B cell (primary cell): ENCODE results near the gene KIRREL3. TPM values are rescaled to one million over a fixed set of nuclear protein-coding genes. Genes with fewer than 3 reads are reported as not detected.

ENCODE experiments used
- ATAC-seq: fragments of 200-7000 bp; cut with Tn5 transposase; one replicate; pipeline ENCODE4 v1.10.0; 2021; ENCODE audit warnings: low read depth, mild to moderate bottlenecking, moderate number of reproducible peaks, moderate library complexity
- CTCF ChIA-PET: fragments of 350-600 bp; sonication (Branson Sonifier 250); formaldehyde crosslinking; loops from one replicate; lab custom pipeline; 2021; ENCODE audit warnings: antibody characterized with exemption, inconsistent platforms; lab: Charles Lee
- POLR2A ChIA-PET: fragments of 350-600 bp; sonication (Branson Sonifier 250); formaldehyde crosslinking; loops from one replicate; lab custom pipeline; 2021; ENCODE audit warnings: antibody characterized with exemption; lab: Charles Lee
- DNase-seq: peaks from one replicate; pipeline ENCODE4 v3.0.0; 2013
- H2AFZ ChIP-seq: 2 replicates; pipeline ENCODE4 v1.6.1; 2012; ENCODE audit warnings: mild to moderate bottlenecking, low read depth, low read length; ENCODE audit not compliant: insufficient read depth, poor library complexity, severe bottlenecking
- H3K27ac ChIP-seq, 2 donors: 1 replicate in 1 of 2; 2 replicates in 1 of 2; pipeline ENCODE4 v1.5.1; 2012 to 2013; ENCODE audit warnings: low read length in 2 of 2, mild to moderate bottlenecking in 2 of 2, moderate library complexity in 1 of 2
- H3K27me3 ChIP-seq, 4 experiments: fragments of 200-600 bp in 1 of 4; sonication (generic) in 1 of 4; replicated peaks in 1 of 4; 1 replicate in 2 of 4; 2 replicates in 2 of 4; pipeline versions ENCODE4 v1.6.1 to v1.7.0; 2013 to 2016; ENCODE audit warnings: low read length in 3 of 4, mild to moderate bottlenecking in 2 of 4, mixed read lengths in 1 of 4, moderate library complexity in 1 of 4; ENCODE audit not compliant: insufficient read depth in 4 of 4, control insufficient read depth in 3 of 4; ENCODE audit errors: control extremely low read depth in 1 of 4
- H3K36me3 ChIP-seq, 2 experiments: replicated peaks in 1 of 2; 1 replicate in 1 of 2; 2 replicates in 1 of 2; pipeline versions ENCODE4 v1.6.1 to v1.7.1; 2013; ENCODE audit warnings: low read length in 1 of 2; ENCODE audit not compliant: insufficient read depth in 2 of 2, control insufficient read depth in 1 of 2; ENCODE audit errors: control extremely low read depth in 1 of 2, extremely low read depth in 1 of 2
- H3K4me1 ChIP-seq, 2 donors: fragments of 200-600 bp in 1 of 2; sonication (generic) in 1 of 2; 1 replicate in 1 of 2; 2 replicates in 1 of 2; pipeline versions ENCODE4 v1.5.1 to v1.6.1; 2013 to 2017; ENCODE audit warnings: low read length in 2 of 2; ENCODE audit not compliant: control insufficient read depth in 2 of 2, insufficient read depth in 2 of 2
- H3K4me2 ChIP-seq: replicated peaks from 2 replicates; pipeline ENCODE3; 2012; ENCODE audit warnings: mild to moderate bottlenecking, low read depth, low read length; ENCODE audit not compliant: poor library complexity, severe bottlenecking
- H3K4me3 ChIP-seq, 5 experiments: fragments of 200-600 bp in 1 of 5; sonication (generic) in 1 of 5; 1 replicate in 3 of 5; 2 replicates in 2 of 5; pipeline versions ENCODE4 v1.5.1 to v1.7.0; 2011 to 2016; ENCODE audit warnings: low read length in 4 of 5, mild to moderate bottlenecking in 4 of 5, low read depth in 2 of 5, control low read depth in 1 of 5, moderate library complexity in 1 of 5; ENCODE audit not compliant: insufficient read depth in 1 of 5; ENCODE audit errors: control extremely low read depth in 1 of 5, extremely low read depth in 1 of 5
- H3K79me2 ChIP-seq: fragments of 200-600 bp; sonication (generic); one replicate; pipeline ENCODE4 v1.6.0; 2016; ENCODE audit warnings: low read length; ENCODE audit not compliant: control insufficient read depth, insufficient read depth
- H3K9ac ChIP-seq: fragments of 200-600 bp; sonication (generic); 2 replicates; pipeline ENCODE4 v1.6.1; 2017; ENCODE audit warnings: mild to moderate bottlenecking, low read length, moderate library complexity
- H3K9me3 ChIP-seq, 3 donors: one replicate each; pipeline versions ENCODE4 v1.6.1 to v1.7.1; 2013; ENCODE audit warnings: low read length in 2 of 3; ENCODE audit not compliant: control insufficient read depth in 2 of 3, insufficient read depth in 1 of 3; ENCODE audit errors: control extremely low read depth in 1 of 3
- H4K20me1 ChIP-seq: 2 replicates; pipeline ENCODE4 v1.6.0; 2012; ENCODE audit warnings: mild to moderate bottlenecking, low read length; ENCODE audit not compliant: insufficient read depth, control insufficient read depth, poor library complexity, severe bottlenecking
- H3K27ac Mint-ChIP-seq: one replicate; pipeline ENCODE4 v1.8.0; 2021; ENCODE audit warnings: mixed read lengths
- H3K27me3 Mint-ChIP-seq: one replicate; pipeline ENCODE4 v1.8.0; 2021; ENCODE audit warnings: mixed read lengths
- H3K4me1 Mint-ChIP-seq: one replicate; pipeline ENCODE4 v1.8.0; 2021; ENCODE audit warnings: mixed read lengths
- H3K4me3 Mint-ChIP-seq: one replicate; pipeline ENCODE4 v1.8.0; 2021; ENCODE audit warnings: mixed read lengths
- H3K9me3 Mint-ChIP-seq: one replicate; pipeline ENCODE4 v1.8.0; 2022; ENCODE audit warnings: mixed read lengths; ENCODE audit not compliant: insufficient read depth
- EZH2 ChIP-seq: IDR thresholded peaks from 2 replicates; pipeline ENCODE4 v1.6.1; 2012; ENCODE audit warnings: borderline replicate concordance, low read depth, mild to moderate bottlenecking, moderate library complexity, low read length; ENCODE audit not compliant: insufficient read depth, poor library complexity, severe bottlenecking
- WGBS: methylation state at CpG from one replicate; pipeline ENCODE4 v1.1.5; 2013; ENCODE audit warnings: missing lambda C conversion rate; ENCODE audit not compliant: insufficient coverage; 5-methylcytosine and 5-hydroxymethylcytosine counted together
- intact Hi-C: fragments of 100-400 bp; cut with micrococcal nuclease; formaldehyde crosslinking; loops from one replicate; pipeline ENCODE4 v1.10.0; 2022
- polyA plus RNA-seq: library from polyadenylated mRNA; depleted of rRNA; stranded (reverse); fragments of >200 nt; gene quantifications from 2 replicates; pipeline ENCODE4 v1.2.3, GENCODE V29; 2012
- total RNA-seq, 2 donors: library from RNA; stranded (reverse); fragments of 120-200 nt in 1 of 2; gene quantifications; 1 replicate in 1 of 2; 2 replicates in 1 of 2; pipeline versions ENCODE4 v1.2.3 to v1.2.4, GENCODE V29; 2013 to 2022
- TF ChIP-seq, protein P1 (sequence below): fragments of 200-600 bp; IDR thresholded peaks from one replicate; pipeline ENCODE4 v1.8.0; 2022; ENCODE audit warnings: antibody characterized with exemption, mild to moderate bottlenecking

KIRREL3 gene
- total and polyA plus RNA-seq, 2 donors (not counting 1 experiment from before 2014, with no cell fraction given), result not detected

GRCh38 chr11:126636911-126637794, 363.4 kb downstream of the KIRREL3 start:
- Mint-ChIP-seq H3K27ac (no peak overlapping the region), H3K27me3 (peaks cover 33% of the 10 kb centered on the region), H3K9me3 (no peaks in the 10 kb centered on the region), H3K4me3 (no peak overlapping the region), H3K4me1 (no peaks in the 10 kb centered on the region)
- intact Hi-C loops, result no loop called here
- Histone ChIP-seq H3K36me3 (no peaks in the 10 kb centered on the region), H3K4me1 (no peaks in the 10 kb centered on the region), H3K27me3 (no peaks in the 10 kb centered on the region), H3K9ac (no peak overlapping the region), H3K4me3 (no peak overlapping the region), H2AFZ (no peak overlapping the region), H3K4me2 (no peak overlapping the region), H3K9me3 (peaks cover 0 to 2% (median 0%) of the 10 kb centered on the region in 3 donors), H3K27ac (no peak overlapping the region), H4K20me1 (no peaks in the 10 kb centered on the region), H3K79me2 (no peaks in the 10 kb centered on the region)
- POLR2A ChIA-PET, result no interaction called here
- ATAC-seq, result no peak
- 47% methylated on average over 3 of the region's 5 CpGs for WGBS
- no peak for TF ChIP-seq EZH2
- TF ChIP-seq, protein P1, sequence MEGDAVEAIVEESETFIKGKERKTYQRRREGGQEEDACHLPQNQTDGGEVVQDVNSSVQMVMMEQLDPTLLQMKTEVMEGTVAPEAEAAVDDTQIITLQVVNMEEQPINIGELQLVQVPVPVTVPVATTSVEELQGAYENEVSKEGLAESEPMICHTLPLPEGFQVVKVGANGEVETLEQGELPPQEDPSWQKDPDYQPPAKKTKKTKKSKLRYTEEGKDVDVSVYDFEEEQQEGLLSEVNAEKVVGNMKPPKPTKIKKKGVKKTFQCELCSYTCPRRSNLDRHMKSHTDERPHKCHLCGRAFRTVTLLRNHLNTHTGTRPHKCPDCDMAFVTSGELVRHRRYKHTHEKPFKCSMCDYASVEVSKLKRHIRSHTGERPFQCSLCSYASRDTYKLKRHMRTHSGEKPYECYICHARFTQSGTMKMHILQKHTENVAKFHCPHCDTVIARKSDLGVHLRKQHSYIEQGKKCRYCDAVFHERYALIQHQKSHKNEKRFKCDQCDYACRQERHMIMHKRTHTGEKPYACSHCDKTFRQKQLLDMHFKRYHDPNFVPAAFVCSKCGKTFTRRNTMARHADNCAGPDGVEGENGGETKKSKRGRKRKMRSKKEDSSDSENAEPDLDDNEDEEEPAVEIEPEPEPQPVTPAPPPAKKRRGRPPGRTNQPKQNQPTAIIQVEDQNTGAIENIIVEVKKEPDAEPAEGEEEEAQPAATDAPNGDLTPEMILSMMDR, result no peak
- CTCF ChIA-PET, result no interaction called here
- no peak for DNase-seq

GRCh38 chr11:126635511-126635910, 365.1 kb downstream of the KIRREL3 start:
- peaks cover 0 to 2% (median 0%) of the 10 kb centered on the region in 3 donors for H3K9me3 ChIP-seq
- no peak overlapping the region for H3K4me3 Mint-ChIP-seq
- H3K9ac ChIP-seq, result no peak overlapping the region
- H2AFZ ChIP-seq, result no peak overlapping the region
- H3K36me3 ChIP-seq, result no peaks in the 10 kb centered on the region
- H3K79me2 ChIP-seq, result no peaks in the 10 kb centered on the region
- H3K27me3 ChIP-seq, result no peaks in the 10 kb centered on the region
- POLR2A ChIA-PET, result no interaction called here
- H3K9me3 Mint-ChIP-seq, result no peaks in the 10 kb centered on the region
- H3K27ac Mint-ChIP-seq, result no peak overlapping the region
- H3K27me3 Mint-ChIP-seq, result peaks cover 31% of the 10 kb centered on the region
- no peak overlapping the region for H3K4me3 ChIP-seq
- H3K4me1 Mint-ChIP-seq, result no peaks in the 10 kb centered on the region
- H3K27ac ChIP-seq, result no peak overlapping the region
- CTCF ChIA-PET, result no interaction called here
- no peak for ATAC-seq
- WGBS, result no CpG with 5 or more reads among the region's 3 CpGs
- intact Hi-C loops, result no loop called here
- no peaks in the 10 kb centered on the region for H4K20me1 ChIP-seq
- TF ChIP-seq EZH2, result no peak
- TF ChIP-seq, protein P1, result no peak
- no peak for DNase-seq
- H3K4me2 ChIP-seq, result no peak overlapping the region
- no peaks in the 10 kb centered on the region for H3K4me1 ChIP-seq
